HG03159 (cell line): ENCODE data around the gene TSTD1.

Experiments used
- ATAC-seq: cut with Tn5 transposase; IDR thresholded peaks from one replicate; pipeline ENCODE4 v1.9.1; 2021; ENCODE audit warnings: mild to moderate bottlenecking, moderate library complexity; ENCODE audit not compliant: unreplicated experiment

TSTD1 gene

DNA sequence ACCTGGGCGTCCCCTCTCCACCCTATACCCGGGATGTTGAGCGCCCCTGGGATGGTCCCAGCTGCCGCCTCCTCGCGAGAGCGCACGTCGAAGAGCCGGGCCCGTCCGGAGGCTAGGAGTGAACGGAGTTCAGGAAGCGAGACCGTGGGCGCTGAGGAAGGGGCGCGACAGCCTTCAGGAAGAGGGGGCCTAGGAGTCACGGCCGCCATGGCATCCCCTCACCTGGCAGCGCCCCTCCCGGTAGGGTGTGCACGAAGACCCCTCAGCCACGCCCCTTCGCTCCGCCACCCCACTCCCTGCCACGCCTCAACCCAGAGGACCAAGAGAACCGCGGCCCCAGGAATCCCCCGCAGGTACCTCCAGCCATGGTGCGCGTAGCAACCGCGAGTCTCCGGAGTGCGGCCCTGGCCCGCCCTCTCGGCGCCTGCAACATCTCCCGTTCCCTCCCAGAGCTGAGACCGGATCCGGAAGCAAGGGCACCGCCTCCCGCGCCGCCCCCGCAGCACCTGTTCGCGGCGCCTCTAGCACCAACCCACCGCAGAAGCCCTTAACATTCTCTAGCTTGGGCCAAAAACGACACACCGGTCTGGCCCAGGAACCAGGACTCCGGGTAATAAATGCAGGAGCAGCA is at the start of gene TSTD1:
TSS of gene TSTD1 (minus strand) at position 442 of the 631 bp plus-strand sequence. CDS start at position 367, 75 bp downstream.
- peak; percentile 87 for ATAC-seq

GRCh38 chr1:161086457-161086856 is 47.7 kb upstream of the TSTD1 start:
- ATAC-seq = no peak

DNA sequence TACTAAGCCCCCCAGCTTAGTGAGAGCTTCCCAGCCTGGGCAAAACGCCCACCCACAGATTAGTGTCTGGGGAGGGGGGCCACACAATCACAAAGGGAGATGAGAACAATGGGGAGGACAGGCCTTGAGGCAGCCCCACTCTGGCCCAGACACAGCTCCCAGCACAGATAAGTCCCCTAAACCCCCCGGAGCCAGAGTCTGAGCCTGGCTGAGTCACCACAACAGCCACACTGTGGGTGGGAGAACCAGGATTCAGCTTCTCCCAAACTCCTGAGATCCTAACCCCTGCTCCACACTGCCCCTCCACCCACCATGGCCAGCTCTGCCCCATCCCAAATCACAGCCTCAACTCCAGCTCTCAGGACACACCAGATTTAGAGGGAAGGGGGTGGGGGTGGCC is 46.4 kb upstream of the TSTD1 start:
- no peak for ATAC-seq

- no peak for ATAC-seq
These were observed 45.8 kb upstream of the TSTD1 start for GRCh38 chr1:161084597-161084988.

- ATAC-seq = no peak
These were observed 45.2 kb upstream of the TSTD1 start for GRCh38 chr1:161083748-161084596.

DNA sequence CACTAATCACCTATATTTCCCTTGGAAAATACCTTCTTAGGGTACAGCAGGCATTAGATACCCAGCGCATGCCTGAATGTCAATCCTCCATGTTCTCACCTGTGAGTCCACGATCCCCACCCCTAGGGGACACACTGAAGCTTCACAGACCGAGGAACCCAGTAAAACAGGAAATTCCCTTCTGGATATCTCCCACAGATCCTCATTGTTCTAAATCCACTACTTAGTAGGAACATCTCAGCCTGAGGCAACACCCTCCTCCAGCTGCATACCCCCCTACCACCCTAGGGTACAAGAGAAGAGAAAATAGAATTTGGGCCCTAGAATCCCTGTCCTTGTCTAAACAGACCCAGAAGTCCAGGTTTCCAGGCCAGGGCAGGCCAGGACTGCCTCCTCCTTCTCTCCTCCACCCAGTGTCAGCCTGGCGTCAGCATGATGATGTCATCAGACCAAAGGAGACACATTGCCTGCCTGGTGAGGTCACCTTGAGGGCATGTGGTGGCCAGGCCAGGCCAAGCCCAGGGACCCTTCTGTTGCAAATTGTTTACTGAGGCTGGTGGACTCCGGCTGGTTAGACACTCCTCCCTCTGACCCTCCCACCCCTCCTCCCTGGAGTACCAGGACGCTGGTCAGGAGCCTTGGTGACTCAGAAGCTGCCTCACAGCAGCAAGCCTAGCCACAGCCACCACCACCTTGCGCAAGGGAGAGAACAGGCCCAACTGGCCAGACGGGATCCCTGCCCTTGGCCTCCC is 44.4 kb upstream of the TSTD1 start:
- no peak for ATAC-seq

DNA sequence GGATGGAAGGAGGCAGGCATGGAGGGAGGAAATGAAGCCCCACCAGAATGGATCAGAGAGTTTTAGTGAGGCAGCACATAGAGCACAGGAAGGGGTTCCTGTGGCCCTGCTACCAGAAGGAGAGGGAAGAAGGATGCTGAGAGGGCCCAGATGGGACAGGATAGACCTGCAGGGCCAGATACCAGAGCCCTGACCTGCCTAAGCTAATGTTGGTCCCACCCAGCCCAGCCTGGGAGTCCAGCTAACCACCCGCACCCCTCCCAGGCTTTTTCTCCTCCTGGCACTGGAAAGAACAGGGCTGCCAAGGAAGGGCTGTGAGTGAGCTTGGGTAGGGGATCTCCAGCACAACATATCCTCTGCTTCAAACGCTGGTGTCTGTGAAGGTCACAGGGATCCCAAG is 43.7 kb upstream of the TSTD1 start:
- ATAC-seq = no peak

- ATAC-seq = no peak
These were observed 42.8 kb upstream of the TSTD1 start for GRCh38 chr1:161081519-161081918.

DNA sequence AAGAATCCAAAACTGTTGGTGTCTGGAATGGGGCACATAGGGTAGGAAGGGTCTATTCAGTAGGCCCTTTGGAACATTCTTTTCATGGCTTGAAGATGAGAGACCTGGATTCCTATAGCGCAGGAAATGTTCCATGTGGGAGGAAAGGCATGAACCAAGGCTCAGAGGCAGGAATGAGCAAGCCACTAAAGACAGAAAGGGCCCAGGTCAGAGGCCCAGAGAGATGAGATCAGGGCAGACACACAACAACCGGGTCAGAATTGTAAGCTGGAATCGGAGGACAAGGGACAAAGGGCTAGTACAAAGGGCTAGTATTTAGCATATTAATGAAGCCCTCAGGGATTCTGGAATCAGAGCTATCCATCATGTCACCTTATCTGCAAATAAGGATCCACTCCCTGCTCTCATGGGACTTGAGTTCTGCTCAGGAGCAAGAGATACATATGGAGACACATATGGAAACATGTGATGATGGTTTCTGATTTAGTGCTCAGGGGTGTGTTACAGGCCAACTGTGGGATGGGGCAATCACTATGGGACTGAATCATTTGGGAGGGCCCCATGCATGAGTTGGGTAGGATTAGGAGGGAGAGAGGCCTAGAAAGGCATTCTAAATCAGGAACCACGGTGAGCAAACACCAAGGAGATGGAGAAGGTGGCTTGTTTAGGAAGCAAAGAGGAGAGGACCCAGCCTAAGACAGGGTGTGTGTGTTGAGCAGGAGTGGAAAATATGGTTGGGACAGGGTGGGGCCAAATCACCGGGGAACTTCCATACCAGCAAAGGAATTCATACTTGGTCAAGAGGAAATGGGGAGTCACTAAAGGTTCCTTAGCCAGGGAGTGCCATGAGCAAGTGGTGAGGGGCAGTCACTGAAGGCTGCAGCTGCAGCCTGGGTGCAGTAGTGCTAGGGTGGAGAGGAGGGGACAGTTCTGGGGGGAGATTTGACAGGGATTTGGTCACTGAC is 42.0 kb upstream of the TSTD1 start:
- no peak for ATAC-seq

- ATAC-seq = no peak
These were observed 40.8 kb upstream of the TSTD1 start for GRCh38 chr1:161079436-161080110.

- no peak for ATAC-seq
These were observed 38.7 kb upstream of the TSTD1 start for GRCh38 chr1:161077426-161077825.

DNA sequence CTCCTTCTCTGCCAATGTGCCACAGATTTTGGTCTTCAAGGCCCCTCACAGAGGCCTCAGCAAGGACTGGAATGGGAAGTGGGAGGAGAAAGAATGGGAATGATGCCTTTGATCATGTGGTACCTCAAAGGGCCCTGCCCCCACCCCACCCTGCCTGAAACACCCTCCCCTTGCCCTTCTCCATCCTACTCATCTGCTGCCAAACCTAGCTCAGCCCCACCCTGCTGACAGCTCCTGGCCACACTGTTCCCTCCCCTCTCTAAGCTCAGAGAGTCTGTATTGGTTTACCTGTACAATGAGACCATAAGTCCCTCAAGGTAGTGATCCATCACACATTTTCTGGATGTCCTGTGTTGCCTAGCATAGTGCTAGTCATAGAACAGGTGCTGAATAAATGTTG is 37.6 kb upstream of the TSTD1 start:
- ATAC-seq = no peak

- no peak for ATAC-seq
These were observed 36.1 kb upstream of the TSTD1 start for GRCh38 chr1:161074676-161075368.

- ATAC-seq = no peak
These were observed 34.8 kb upstream of the TSTD1 start for GRCh38 chr1:161073474-161074121.

DNA sequence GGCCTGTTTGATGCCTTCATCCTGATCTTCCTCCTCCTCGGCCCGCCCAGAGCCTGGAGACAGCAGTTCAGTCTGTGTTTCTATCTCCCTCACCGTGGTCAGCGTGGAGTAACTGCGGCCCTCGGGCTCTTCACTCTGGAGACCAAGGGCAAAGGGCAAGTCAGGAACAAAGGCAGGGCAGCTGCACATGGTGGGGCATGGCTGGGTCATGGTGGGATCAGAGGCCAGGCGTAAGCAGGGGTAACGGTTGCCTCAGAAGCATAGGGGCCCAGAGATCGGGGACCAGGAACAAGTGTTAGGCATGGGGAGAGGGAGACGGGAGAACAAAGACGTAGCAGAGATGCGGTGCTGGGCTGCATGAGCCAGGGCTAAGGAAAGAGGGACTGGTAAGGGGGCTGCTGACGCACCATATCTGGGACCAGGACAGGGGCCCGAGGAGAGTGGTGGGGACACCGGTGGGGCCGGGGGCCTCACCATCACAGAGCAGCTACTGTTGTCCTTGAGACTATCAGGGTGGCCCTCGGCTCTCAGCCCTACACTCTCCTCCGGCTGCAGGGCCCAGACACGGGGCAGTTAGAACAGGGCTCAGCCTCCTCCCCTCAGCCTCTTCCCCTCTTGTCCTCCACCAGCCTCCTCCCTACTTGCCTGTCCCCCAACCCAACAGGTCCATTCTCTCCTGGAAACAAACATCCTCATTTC is 34.1 kb upstream of the TSTD1 start:
- no peak for ATAC-seq

GRCh38 chr1:161071886-161072371 is 33.2 kb upstream of the TSTD1 start:
- no peak for ATAC-seq

DNA sequence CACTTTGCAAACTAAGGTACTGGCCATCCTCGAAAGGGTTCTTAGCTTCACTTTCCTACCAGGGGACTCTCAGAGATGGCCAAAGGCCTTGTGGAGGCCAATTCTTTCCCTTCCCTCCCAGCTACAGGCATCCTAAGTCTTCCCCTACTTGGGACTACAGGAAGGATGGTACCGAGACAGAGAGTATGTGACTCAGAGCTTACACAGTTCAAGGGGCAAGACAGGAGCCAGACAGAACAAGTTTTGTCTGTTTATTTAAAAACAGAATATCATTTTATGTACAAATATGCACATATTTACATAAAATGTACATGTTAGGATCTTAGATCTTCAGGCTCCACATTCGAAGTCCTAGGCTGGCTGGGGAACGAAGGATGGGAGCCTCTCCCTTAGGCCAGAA is 32.0 kb upstream of the TSTD1 start:
- ATAC-seq = no peak

- peak; percentile 69 for ATAC-seq
These were observed 31.0 kb upstream of the TSTD1 start, which contains the start of gene ARHGAP30 for GRCh38 chr1:161069731-161070270. ARHGAP30 (minus strand) TSS chr1:161069891; CDS start chr1:161069624, 267 bp downstream.
